ENCODE measurements around the gene SLC38A9. TPM values are rescaled to one million over a fixed set of nuclear protein-coding genes. Genes with fewer than 3 reads are reported as not detected.

The SLC38A9 gene
- total and polyA plus RNA-seq, 2 experiments from 2014 or later, result 17.0 to 23.8 TPM

DNA sequence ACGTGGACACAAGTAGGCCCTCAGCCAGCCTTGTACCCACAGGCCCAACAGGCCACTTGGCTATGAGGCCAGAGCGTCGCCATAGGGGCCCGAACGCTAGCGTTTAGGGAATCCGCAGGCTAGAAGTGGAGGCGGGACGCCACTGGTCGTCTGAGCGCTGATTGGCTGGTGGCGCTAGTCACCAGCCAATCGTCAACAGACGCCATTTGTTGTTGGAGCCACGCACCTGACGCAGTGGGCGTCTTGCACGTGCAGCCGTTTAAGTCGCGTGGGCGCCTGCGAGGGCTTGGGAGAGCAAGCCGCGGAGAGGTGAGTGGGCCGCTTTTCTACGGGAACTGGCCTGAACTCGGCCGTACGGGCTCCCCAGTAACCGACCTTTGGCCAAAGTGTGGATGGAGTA lies 25.7 kb upstream of the SLC38A9 start, which contains the start of gene DDX4:
DDX4 (plus strand) TSS at position 269 of the 400 bp plus-strand sequence. CDS start 903 bp downstream, outside the sequence.
- no peak for TF ChIP-seq EZH2phosphoT487 (IDR thresholded peaks at IDR 0.05; ENCODE audit: insufficient read depth, low read depth)
- no peak for TF ChIP-seq EZH2 (IDR thresholded peaks at IDR 0.05; ENCODE audit: insufficient read depth, poor library complexity, severe bottlenecking)
- in situ Hi-C loops (cut with MboI), result no loop called here
- no peaks in the 10 kb centered on the region for H3K27me3 ChIP-seq (replicated peaks; ENCODE audit: insufficient read depth)

GRCh38 chr5:55734658-55735057 lies 22.5 kb upstream of the SLC38A9 start:
- Histone ChIP-seq H3K9me2 (ENCODE audit: insufficient read depth) (no peaks in the 10 kb centered on the region), H3K9me3 (ENCODE audit: low read depth) (no peaks in the 10 kb centered on the region), H3K36me3 (ENCODE audit: low read depth) (no peaks in the 10 kb centered on the region), H2AFZ (no peak overlapping the region), H3F3A (ENCODE audit: insufficient read depth) (no peaks in the 10 kb centered on the region), H4K20me1 (ENCODE audit: insufficient read depth) (no peaks in the 10 kb centered on the region), H3K4me1 (ENCODE audit: insufficient read depth) (no peaks in the 10 kb centered on the region), H3K27ac (no peak overlapping the region), H3K79me2 (ENCODE audit: insufficient read depth) (no peaks in the 10 kb centered on the region), H3K4me2 (ENCODE audit: unreplicated experiment) (no peak overlapping the region), H3K9ac (no peak overlapping the region), H3K4me3 (no peak overlapping the region), H3K27me3 (replicated peaks; ENCODE audit: insufficient read depth) (no peaks in the 10 kb centered on the region)
- DNase-seq, result no peak
- TF ChIP-seq EZH2 (IDR thresholded peaks at IDR 0.05; ENCODE audit: insufficient read depth, poor library complexity, severe bottlenecking) (no peak), EZH2phosphoT487 (IDR thresholded peaks at IDR 0.05; ENCODE audit: insufficient read depth, low read depth) (no peak)
- in situ Hi-C loops (cut with MboI), result no loop called here
- 92% methylated on average over 1 of the region's 1 CpG for WGBS, 2 experiments (ENCODE audit: low coverage in 1 of 2, low lambda C conversion rate in 2 of 2, missing lambda C conversion rate in 2 of 2)

More for the DNA sequence above, 25.7 kb upstream of the SLC38A9 start, which contains the start of gene DDX4:
- H3K9ac ChIP-seq, result no peak within 1 kb of the TSS
- H3K4me3 ChIP-seq, result no peak within 1 kb of the TSS
- H2AFZ ChIP-seq, result no peak within 1 kb of the TSS
- H3K9me3 ChIP-seq (ENCODE audit: low read depth), result no peaks in the 10 kb centered on the region
- H3K27ac ChIP-seq, result no peak within 1 kb of the TSS
- no peak within 1 kb of the TSS for H3K4me2 ChIP-seq (ENCODE audit: unreplicated experiment)
- no peaks in the 10 kb centered on the region for H3F3A ChIP-seq (ENCODE audit: insufficient read depth)
- no peaks in the 10 kb centered on the region for H3K4me1 ChIP-seq (ENCODE audit: insufficient read depth)
- no peaks in the 10 kb centered on the region for H3K9me2 ChIP-seq (ENCODE audit: insufficient read depth)
- WGBS, 2 experiments (ENCODE audit: low coverage in 1 of 2, low lambda C conversion rate in 2 of 2, missing lambda C conversion rate in 2 of 2), result 95 to 97% methylated on average over 31 of the region's 31 CpGs
- H3K36me3 ChIP-seq (ENCODE audit: low read depth), result no peaks in the 10 kb centered on the region
- no peaks in the 10 kb centered on the region for H3K79me2 ChIP-seq (ENCODE audit: insufficient read depth)
- H4K20me1 ChIP-seq (ENCODE audit: insufficient read depth), result no peaks in the 10 kb centered on the region
- DNase-seq, result no peak

DNA sequence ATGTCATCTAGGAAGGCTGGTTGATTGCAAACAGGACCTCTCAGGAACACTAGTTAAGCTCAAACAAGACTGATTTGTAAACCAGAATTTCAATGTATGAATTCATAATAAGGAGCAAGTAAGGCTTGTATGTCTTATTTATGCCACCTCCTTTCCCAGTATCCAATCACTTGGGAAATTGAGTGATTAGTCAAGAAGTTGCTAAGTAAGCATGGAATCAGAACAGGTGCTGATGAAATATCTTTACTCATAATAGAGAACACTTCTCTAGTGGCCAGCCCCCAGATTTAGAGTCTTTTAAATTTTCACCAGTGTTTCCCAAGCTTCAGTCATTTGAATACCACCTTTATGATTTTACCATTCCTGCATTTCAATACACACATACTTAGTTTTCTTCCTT lies 20.5 kb upstream of the SLC38A9 start:
- in situ Hi-C loops (cut with MboI), result no loop called here
- H3K27me3 ChIP-seq (replicated peaks; ENCODE audit: insufficient read depth), result no peaks in the 10 kb centered on the region

GRCh38 chr5:55731848-55732247 lies 19.7 kb upstream of the SLC38A9 start:
- no peak for TF ChIP-seq EZH2phosphoT487 (IDR thresholded peaks at IDR 0.05; ENCODE audit: insufficient read depth, low read depth)
- TF ChIP-seq EZH2 (IDR thresholded peaks at IDR 0.05; ENCODE audit: insufficient read depth, poor library complexity, severe bottlenecking), result no peak
- Histone ChIP-seq H3K4me3 (no peak overlapping the region), H3K36me3 (ENCODE audit: low read depth) (no peaks in the 10 kb centered on the region), H3K4me1 (ENCODE audit: insufficient read depth) (no peaks in the 10 kb centered on the region), H3K9me3 (ENCODE audit: low read depth) (no peaks in the 10 kb centered on the region), H3K27me3 (replicated peaks; ENCODE audit: insufficient read depth) (no peaks in the 10 kb centered on the region), H3K79me2 (ENCODE audit: insufficient read depth) (no peaks in the 10 kb centered on the region), H3F3A (ENCODE audit: insufficient read depth) (no peaks in the 10 kb centered on the region), H3K27ac (no peak overlapping the region), H3K4me2 (ENCODE audit: unreplicated experiment) (no peak overlapping the region), H3K9me2 (ENCODE audit: insufficient read depth) (peaks cover 2% of the 10 kb centered on the region; the same call in 1 of the 2 replicates), H3K9ac (no peak overlapping the region), H2AFZ (no peak overlapping the region), H4K20me1 (ENCODE audit: insufficient read depth) (no peaks in the 10 kb centered on the region)
- 70 to 75% methylated on average over 3 of the region's 3 CpGs for WGBS, 2 experiments (ENCODE audit: low coverage in 1 of 2, low lambda C conversion rate in 2 of 2, missing lambda C conversion rate in 2 of 2)
- DNase-seq, result no peak
- in situ Hi-C loops (cut with MboI), result no loop called here

More for the DNA sequence above, 20.5 kb upstream of the SLC38A9 start:
- H3K79me2 ChIP-seq (ENCODE audit: insufficient read depth), result no peaks in the 10 kb centered on the region
- no peaks in the 10 kb centered on the region for H3K4me1 ChIP-seq (ENCODE audit: insufficient read depth)
- TF ChIP-seq EZH2 (IDR thresholded peaks at IDR 0.05; ENCODE audit: insufficient read depth, poor library complexity, severe bottlenecking) (no peak), EZH2phosphoT487 (IDR thresholded peaks at IDR 0.05; ENCODE audit: insufficient read depth, low read depth) (no peak)
- no peaks in the 10 kb centered on the region for H3K9me2 ChIP-seq (ENCODE audit: insufficient read depth)
- no peaks in the 10 kb centered on the region for H3F3A ChIP-seq (ENCODE audit: insufficient read depth)
- no peak overlapping the region for H3K4me2 ChIP-seq (ENCODE audit: unreplicated experiment)
- H3K9me3 ChIP-seq (ENCODE audit: low read depth), result no peaks in the 10 kb centered on the region
- no peaks in the 10 kb centered on the region for H3K36me3 ChIP-seq (ENCODE audit: low read depth)
- H2AFZ ChIP-seq, result no peak overlapping the region
- H4K20me1 ChIP-seq (ENCODE audit: insufficient read depth), result no peaks in the 10 kb centered on the region
- no peak for DNase-seq
- no peak overlapping the region for H3K4me3 ChIP-seq
- H3K27ac ChIP-seq, result no peak overlapping the region
- no peak overlapping the region for H3K9ac ChIP-seq

DNA sequence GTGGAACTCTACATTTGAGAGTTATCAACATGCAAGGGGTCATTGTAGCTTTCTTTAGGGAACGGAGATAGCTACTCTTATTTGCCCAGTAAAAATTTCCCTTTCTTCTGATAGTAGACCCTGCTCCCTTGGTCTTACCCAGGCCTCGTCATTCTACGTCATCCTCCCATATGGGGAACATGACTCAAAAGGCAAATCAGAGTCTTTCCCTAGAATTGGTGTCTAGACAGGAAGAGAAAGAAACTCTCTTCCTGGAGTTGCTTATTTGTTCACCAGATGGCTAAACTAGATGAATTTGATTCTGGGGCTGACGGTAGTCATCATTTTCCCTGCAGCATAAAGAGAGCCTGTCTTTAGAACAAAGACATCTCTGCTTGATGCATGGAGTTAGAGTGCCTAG lies 12.2 kb upstream of the SLC38A9 start:
- Histone ChIP-seq H3K36me3 (ENCODE audit: low read depth) (no peaks in the 10 kb centered on the region), H3K9me3 (ENCODE audit: low read depth) (no peaks in the 10 kb centered on the region), H3K9me2 (ENCODE audit: insufficient read depth) (peaks cover 3% of the 10 kb centered on the region; the same call in 1 of the 2 replicates), H3K9ac (no peak overlapping the region), H3K4me3 (no peak overlapping the region), H3K4me2 (ENCODE audit: unreplicated experiment) (no peak overlapping the region), H3K4me1 (ENCODE audit: insufficient read depth) (no peaks in the 10 kb centered on the region), H3K27me3 (replicated peaks; ENCODE audit: insufficient read depth) (no peaks in the 10 kb centered on the region), H3F3A (ENCODE audit: insufficient read depth) (no peaks in the 10 kb centered on the region), H2AFZ (no peak overlapping the region), H3K27ac (no peak overlapping the region), H4K20me1 (ENCODE audit: insufficient read depth) (no peaks in the 10 kb centered on the region), H3K79me2 (ENCODE audit: insufficient read depth) (no peaks in the 10 kb centered on the region)
- 54 to 55% methylated on average over 4 of the region's 4 CpGs for WGBS, 2 experiments (ENCODE audit: low coverage in 1 of 2, low lambda C conversion rate in 2 of 2, missing lambda C conversion rate in 2 of 2)
- DNase-seq, result peak; percentile 11
- in situ Hi-C loops (cut with MboI), result loop anchor here (10.0 kb wide), 1 partner anchor 191 kb away; no protein-coding TSS in a partner anchor
- no peak for TF ChIP-seq EZH2 (IDR thresholded peaks at IDR 0.05; ENCODE audit: insufficient read depth, poor library complexity, severe bottlenecking)

Data from GM23248 (cell line).